Right forelimb (tissue), 1 donor: ENCODE results near the gene ABI1.

Source experiments
- DNase-seq: peaks from one replicate; pipeline ENCODE4 v3.0.0-alpha.2; 2018

ABI1 gene

DNA sequence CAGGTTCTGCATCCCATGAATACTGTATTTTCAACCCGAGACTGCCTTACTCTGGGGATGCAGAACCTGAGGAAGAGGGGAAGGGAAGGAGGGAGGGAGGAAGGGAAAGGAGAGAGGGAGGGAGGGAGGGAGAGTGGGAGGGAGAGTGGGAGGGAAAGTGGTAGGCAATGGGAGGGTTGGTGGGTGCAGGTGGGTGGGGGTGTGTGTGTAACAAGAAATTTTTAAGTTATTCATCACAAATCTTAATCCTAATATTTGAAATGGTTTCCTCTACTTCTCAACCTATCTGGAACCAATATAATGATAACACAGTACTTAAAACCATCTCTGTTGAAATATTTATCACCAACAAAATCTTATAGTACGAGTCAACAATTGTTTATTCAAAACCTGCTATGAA is 95.2 kb downstream of the ABI1 start:
- no peak for DNase-seq

- DNase-seq, result no peak
These were observed 101.8 kb downstream of the ABI1 start for GRCh38 chr10:26759008-26759407.

DNA sequence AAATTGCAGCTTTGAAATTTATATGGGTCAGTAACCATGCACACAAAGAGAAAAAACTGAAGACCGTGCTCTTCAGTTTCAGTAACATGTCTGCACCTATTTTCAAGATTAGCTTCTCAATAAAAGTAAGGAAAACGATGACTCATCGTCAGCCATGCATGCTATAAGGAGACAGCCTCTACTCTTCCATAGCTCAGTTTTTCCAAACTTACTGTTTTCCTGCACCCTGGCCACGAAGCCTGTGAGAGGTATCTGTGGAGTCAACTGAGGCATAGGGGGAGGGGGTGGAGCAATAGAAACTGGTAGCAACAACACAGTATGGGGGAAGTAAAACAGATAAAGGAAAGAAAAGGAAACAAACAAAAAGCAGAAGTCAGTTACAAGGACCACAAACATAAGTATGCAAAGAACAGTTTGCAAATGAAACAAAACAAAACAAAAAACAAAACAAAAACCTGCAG is 105.3 kb downstream of the ABI1 start:
- no peak for DNase-seq

DNA sequence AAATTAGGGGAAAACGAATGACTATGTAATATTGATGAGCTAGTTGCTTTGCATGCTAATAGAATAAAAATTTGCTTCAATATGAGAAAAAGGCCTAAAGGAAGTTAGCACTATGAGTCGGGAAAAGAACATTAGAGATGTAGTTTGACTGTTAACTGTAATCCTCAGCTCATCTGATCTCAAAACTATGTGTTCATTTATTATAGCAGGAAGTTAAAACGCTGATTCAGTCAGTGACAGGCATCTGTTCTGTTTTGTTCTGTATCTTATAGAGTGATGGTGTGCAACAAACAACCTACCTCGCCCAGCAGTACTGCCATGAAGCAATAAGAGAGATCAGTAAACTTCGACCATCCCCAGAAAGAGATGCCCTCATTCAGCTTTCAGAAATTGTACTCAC is 114.7 kb downstream of the ABI1 start:
- no peak for DNase-seq

- DNase-seq, result no peak
These were observed 116.9 kb downstream of the ABI1 start for GRCh38 chr10:26743841-26744240.

DNA sequence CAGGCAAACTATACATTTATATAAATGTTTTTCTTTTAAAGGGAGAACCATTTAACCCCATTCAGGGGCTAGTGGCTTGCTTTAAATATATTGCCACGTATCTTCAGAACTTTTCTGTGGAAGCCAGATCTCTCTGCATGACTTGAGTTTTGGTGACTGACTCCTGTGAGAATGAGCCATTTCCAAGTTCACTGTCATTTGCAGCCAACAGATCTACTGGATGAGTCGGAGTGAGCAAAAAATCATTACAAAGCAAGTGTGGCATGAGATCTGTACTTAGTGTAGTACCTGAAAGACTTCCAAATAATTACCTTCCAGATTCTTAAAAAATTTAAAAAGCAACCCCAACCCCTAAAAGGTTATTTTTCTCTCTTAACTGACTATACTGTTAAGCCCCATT is 117.7 kb downstream of the ABI1 start:
- DNase-seq, result no peak

DNA sequence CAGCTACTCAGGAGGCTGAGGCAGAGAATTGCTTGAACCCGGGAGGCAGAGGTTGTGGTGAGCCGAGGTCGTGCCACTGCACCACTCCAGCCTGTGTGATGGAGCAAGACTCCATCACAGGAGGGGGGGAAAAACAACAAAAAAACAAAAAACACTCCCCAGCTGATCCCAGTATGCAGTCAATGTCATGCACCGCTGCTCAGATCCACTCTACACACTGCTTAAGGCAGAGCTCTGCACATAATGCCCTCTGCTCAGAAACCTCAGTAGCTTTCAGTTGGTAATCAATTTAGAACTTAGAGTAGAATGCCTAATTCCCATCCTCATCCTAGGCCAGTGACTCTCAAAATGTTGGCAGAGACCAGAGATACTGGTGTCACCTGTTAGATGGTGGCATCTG is 119.4 kb downstream of the ABI1 start:
- DNase-seq, result no peak

DNA sequence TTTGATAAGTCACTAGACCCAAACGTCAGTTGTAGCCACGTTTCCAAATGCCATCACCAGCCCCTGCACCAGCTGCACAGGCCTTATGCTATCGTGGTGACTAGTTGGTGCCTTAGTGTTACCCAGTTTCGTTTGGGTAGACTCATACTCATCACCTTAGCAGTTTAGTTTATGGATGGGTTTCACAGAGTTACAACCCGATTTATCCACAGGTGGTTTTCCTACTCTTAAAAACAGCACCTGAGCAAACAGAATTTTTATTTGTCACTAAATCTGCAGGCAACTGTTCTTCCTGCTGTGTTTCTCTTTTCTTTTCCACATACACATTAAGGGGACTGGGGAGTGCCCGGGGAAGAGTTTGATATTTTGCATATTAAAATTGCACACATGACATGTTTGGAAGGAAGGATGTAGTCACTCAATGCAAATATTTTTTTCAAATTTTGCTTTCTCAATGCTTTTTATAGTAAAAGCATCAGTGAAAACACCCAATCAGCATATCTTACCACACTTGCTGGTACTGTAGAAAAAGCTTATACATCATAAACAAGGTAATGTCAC is 121.6 kb downstream of the ABI1 start:
- no peak for DNase-seq

DNA sequence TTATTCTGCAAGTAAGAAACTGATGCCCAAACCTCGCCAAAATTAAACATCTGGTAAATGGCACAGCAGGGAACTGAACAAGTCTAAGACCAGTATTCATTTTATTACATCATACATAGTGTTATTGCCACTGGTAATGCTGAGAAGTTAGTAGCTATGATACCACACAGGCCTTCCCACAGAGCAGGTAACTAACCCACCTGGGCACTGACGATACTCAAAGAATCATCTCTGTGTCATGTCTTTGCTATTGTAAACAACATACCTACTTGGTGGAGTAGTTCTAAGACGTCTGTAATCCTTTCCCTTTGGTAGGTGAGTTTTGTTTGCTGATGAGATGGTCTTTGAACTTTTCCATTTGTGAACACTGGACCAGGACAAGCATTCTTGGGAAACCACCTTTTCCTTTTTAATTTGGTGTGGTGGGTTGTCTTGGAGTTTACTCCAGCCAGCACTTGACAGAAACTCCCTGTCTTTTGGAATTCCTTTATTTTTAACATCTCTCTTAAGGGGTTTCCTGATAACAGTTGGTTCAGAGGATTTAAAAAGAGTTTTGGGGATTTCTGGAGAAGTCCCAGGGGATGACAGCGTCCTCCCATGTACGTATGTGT is 122.4 kb downstream of the ABI1 start:
- no peak for DNase-seq

DNA sequence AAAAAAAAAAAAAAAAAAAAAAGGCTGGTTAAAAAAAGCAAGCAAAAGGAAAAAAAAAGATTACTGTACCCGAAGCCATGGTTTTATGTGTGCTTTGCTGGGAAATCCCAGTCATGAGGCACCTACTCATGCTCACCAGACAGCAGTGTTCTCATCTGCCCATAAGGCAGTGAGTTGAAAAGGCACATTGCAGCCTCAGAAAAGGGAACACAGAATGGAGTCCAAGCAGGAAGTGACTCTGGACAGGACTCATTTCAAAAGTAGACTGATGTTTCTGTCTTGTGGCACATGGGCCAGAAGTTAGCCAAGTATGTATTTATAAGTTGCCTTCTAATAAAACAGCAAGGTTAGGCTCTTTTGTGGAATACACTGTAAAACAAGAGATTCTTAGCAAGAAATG is 123.0 kb downstream of the ABI1 start:
- no peak for DNase-seq

GRCh38 chr10:26735435-26735834 is 125.3 kb downstream of the ABI1 start:
- no peak for DNase-seq

DNA sequence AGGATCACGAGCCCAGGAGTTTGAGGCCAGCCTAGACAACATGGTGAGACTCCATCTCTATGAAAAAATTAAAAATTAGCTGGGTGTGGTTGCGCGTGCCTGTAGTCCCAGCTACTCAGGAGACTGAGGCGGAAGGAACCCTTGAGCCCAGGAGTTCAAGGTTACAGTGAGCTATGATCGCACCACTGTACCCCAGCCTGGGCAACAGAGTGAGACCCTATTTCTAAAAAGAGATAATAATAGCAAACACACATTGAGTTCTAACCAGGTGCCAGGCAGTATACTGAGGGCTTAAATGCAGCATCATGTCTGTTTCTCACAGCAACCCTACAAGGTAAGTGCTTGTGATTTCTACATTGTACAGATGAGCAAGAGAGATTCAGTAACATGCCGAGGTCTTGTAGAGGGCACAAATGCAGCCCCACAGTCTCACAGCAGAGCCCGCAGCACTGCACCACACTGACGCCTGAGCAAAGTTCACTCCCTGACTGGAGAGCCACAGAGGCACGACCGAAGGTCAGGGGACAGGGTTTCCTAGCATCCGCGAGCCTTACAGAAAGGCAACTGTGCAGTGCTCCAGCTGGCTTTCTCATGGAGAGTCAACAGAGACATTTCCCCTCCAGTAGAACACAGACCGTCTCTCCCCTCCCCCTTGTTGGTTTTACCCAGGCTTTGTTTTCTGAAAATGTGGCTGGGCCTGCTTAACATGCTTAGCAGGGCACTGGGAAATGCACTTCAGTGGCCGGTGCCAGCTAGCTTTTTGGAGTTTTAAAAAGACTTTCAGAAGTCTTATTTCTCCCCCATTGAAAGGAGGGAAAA is 126.8 kb downstream of the ABI1 start:
- no peak for DNase-seq

DNA sequence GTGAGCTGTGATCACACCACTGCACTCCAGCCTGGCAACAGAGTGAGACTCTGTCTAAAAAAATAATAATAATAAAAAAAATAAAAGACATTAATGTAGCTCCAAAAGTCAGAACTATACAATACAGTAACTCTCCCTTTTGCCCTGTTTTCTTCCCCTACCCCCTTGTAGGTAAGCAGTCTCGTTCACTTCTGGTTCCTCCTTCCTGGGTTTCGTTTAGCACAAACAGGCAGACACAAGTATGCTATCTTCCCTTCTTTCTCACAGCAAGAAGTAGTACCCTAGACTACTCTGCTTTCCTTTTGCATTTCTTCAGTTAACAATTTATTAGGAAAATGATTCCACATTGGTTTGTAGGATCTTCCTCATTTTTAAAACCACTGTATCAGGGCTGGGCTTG is 130.2 kb downstream of the ABI1 start:
- no peak for DNase-seq

DNA sequence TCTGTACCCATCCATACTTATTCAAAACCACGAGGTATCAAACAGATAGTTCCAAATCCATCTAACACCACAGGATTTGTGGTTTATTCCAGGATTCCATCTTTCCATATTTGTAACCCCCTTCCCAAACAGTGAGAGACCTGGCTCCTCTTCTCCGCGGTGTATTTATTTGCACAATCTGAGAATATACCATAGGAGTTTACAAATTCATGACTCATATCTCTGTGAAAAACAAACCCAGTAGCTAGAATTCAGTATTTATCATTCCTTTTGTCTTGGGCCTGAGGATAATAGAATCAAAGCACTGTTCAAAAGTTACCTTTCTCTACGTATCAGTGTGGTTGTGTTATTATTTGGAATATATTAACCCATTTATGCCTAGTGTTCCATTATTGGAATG is 131.4 kb downstream of the ABI1 start:
- DNase-seq, result no peak

DNA sequence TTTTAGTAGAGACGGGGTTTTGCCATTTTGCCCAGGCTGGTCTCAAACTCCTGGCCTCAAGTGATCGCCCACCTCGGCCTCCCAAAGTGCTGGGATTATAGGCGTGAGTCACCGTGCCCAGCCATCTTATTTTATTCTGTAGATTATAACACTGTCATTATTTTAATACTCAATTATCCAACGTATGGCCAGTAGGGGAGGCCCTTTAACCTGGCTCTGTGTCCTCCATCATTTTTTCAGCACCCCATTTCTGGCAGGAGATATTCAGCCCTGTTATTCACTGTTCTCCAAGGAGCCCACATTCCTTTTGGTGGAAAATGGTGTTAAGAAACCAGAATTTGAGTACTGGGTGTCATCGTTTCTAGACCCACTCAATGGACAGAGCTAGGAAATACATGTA is 131.8 kb downstream of the ABI1 start:
- no peak for DNase-seq

DNA sequence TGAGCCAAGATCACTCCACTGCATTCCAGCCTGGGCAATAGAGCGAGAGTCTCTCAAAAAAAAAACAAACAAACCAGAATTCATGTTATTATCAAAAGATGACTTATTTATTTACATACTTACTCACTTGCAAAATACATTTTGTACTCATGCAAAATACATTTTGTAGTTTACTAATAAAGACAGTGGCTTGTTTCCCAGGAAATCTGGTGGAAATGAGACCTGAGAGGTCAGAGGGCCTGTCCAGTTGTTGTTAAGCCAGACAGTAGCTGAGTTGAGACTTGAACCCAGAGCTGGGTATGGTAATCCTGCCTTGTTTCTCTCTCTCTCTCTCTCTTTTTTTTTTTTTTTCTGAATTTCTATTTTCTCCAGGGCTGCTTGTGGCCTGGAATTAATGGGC is 133.8 kb downstream of the ABI1 start:
- no peak for DNase-seq

DNA sequence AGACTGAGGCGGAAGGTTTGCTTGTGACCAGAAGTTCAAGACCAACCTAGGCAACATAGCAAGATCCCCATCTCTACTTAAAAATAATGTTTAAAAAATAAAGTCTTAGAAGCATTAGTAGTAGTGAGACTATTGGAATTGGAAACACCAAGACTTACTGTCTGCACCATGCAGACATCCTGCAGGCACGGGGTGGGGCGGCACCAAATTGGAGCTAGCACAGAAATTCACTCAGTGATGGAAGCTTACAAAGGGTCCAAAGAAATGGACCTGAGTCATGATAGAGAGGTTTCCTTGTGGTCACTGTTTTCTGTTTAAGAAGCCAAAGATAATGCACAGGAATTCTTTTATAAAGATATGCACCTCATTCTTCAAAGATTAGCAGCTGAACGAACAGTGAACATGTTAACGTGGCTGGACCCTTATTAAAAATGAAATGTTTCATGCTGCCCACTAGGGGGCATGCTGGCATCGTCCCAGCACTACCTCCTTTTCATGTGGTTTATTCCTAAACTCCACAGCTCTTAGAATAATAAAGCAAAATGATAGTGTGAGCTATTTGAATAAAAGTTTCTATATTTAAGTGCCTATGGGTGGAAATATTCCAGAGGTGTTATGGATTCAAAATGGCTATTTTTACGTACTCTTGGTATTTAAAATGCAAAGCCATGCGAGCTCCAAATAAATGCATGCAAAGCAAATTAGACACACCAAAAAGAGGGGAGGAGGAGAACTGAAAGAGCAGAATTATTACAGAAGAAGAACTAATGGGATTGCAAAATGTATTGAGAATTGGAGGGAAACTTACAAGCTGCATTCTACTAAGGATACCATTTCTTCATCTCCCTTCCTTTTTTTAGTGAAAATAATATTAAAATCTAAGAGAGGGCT is 134.7 kb downstream of the ABI1 start:
- DNase-seq, result peak; percentile 78

- DNase-seq, result no peak
These were observed 137.7 kb downstream of the ABI1 start for GRCh38 chr10:26723016-26723415.

GRCh38 chr10:26721561-26721960 is 139.2 kb downstream of the ABI1 start:
- no peak for DNase-seq

- no peak for DNase-seq
These were observed 143.3 kb downstream of the ABI1 start for GRCh38 chr10:26717476-26717875.

- DNase-seq, result no peak
These were observed 145.6 kb downstream of the ABI1 start for GRCh38 chr10:26715137-26715487.

DNA sequence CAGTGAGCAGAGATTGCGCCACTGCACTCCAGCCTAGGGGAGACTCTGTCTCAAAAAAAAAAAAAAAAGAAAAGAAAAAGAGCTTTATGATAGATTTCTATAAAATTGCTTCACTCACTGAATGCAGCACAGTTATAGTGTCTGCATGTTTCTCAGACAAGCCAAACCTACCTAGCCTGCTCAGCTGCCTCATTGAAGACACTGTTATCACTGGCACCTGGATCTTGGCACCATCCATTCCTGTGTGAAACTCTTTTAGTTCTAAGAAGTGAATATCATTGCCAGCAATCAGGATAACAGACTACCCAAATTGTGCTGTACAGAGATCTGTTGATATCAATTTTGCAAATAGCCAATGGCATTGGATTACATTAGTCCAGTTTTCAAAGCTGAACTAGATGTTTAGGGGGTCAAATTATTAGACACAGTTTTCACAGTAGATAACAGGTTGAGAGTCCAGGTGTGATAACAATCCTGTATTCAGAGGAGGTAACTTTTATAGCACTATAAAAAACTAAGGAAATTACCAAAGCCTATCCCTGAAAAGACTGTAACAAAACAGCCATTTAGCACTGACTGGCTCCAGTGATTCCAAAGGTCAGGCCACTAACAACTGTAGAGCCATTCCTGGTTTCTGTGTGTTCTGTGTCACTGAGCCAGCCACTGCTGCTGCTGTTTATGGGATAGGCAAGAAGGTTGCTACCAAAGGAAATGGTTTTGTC is 146.2 kb downstream of the ABI1 start:
- DNase-seq, result no peak

- no peak for DNase-seq
These were observed 149.4 kb downstream of the ABI1 start for GRCh38 chr10:26711324-26711723.
